ENCODE data around the gene USHBP1.

GRCh38 chr19:17235971-17236777 is 28.4 kb downstream of the USHBP1 start:
- TF ChIP-seq EZH2 (IDR thresholded peaks at IDR 0.05; ENCODE audit: borderline replicate concordance, insufficient read depth, low read depth, low read length, poor library complexity, severe bottlenecking) (no peak), CTCF (IDR thresholded peaks at IDR 0.05) (no peak)

All from B cell (primary cell).